DND-41 (cell line): ENCODE results near the gene CLTA.

Experiments
- CTCF ChIP-seq: IDR thresholded peaks from 2 replicates; pipeline ENCODE4 v1.5.1; 2012; ENCODE audit warnings: borderline replicate concordance, low read length, moderate library complexity, mild to moderate bottlenecking; ENCODE audit not compliant: poor library complexity, severe bottlenecking; ENCODE audit errors: extremely low read depth
- EZH2 ChIP-seq: IDR thresholded peaks from 3 replicates; pipeline ENCODE4 v1.6.1; 2012; ENCODE audit warnings: borderline replicate concordance, low read depth, mild to moderate bottlenecking, moderate library complexity, low read length, inconsistent platforms; ENCODE audit not compliant: severe bottlenecking

GRCh38 chr9:36191290-36191645, 547 bp downstream of the CLTA start:
- no peak for TF ChIP-seq EZH2
- TF ChIP-seq CTCF, result no peak
